ENCODE results near the gene PTPN4.
"Not testable (repeated sequence)": the region's sequence is repeated elsewhere in the genome, so short reads cannot be mapped to it uniquely, and the experiment has no call there.

PTPN4 gene

GRCh38 chr2:120020554-120020953, 260.8 kb downstream of the PTPN4 start:
- Histone ChIP-seq H3K9ac (ENCODE audit: low read length) (no peak overlapping the region), H3K27me3 (ENCODE audit: low read depth, low read length) (no peaks in the 10 kb centered on the region), H2AFZ (ENCODE audit: low read depth, low read length) (no peak overlapping the region), H4K20me1 (ENCODE audit: insufficient read depth, low read length) (peaks cover 57% of the 10 kb centered on the region), H3K27ac (ENCODE audit: low read length) (no peak overlapping the region), H3K4me3 (ENCODE audit: low read length) (no peak overlapping the region), H3K4me1 (ENCODE audit: low read length) (no peaks in the 10 kb centered on the region), H3K79me2 (ENCODE audit: low read length) (peaks cover 100% of the 10 kb centered on the region), H3K9me3 (ENCODE audit: insufficient read depth, low read length) (no peaks in the 10 kb centered on the region), H3K36me3 (replicated peaks; ENCODE audit: low read depth, low read length) (peaks cover 44% of the 10 kb centered on the region), H3K4me2 (ENCODE audit: low read length) (no peak overlapping the region)
- TF ChIP-seq EZH2phosphoT487 (IDR thresholded peaks at IDR 0.05; ENCODE audit: low read depth) (no peak), CTCF (IDR thresholded peaks at IDR 0.05; ENCODE audit: low read depth, low read length) (no peak)

GRCh38 chr2:120022505-120022904, 262.8 kb downstream of the PTPN4 start:
- H3K4me2 ChIP-seq (ENCODE audit: low read length): not testable (repeated sequence)
- peaks cover 100% of the 10 kb centered on the region for H3K79me2 ChIP-seq (ENCODE audit: low read length)
- peaks cover 65% of the 10 kb centered on the region for H4K20me1 ChIP-seq (ENCODE audit: insufficient read depth, low read length)

DNA sequence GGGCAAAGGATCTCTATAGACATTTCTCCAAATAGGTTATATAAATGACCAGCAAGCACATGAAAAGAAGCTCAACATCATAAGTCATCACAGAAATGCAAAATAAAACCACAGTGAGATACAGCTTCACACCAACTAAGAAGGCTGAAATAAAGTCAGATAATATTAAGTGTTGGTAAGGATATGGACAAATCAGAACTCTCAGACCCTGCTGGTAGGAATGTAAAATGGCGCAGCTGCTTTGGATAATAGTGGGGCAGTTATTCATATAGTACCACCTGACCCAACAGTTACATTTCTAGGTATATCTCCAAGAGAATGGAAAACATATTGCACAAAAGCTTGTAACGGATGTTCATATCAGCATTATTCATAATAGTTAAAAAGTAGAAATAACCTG, 267.2 kb downstream of the PTPN4 start:
- H3K27me3 ChIP-seq (ENCODE audit: low read depth, low read length): no peaks in the 10 kb centered on the region
- no peak overlapping the region for H3K9ac ChIP-seq (ENCODE audit: low read length)
- H3K36me3 ChIP-seq (replicated peaks; ENCODE audit: low read depth, low read length): peaks cover 43% of the 10 kb centered on the region
- H3K27ac ChIP-seq (ENCODE audit: low read length): no peak overlapping the region
- H3K9me3 ChIP-seq (ENCODE audit: insufficient read depth, low read length): no peaks in the 10 kb centered on the region
- H3K4me1 ChIP-seq (ENCODE audit: low read length): no peaks in the 10 kb centered on the region
- no peak overlapping the region for H3K4me3 ChIP-seq (ENCODE audit: low read length)
- no peak overlapping the region for H3K4me2 ChIP-seq (ENCODE audit: low read length)
- H2AFZ ChIP-seq (ENCODE audit: low read depth, low read length): no peak overlapping the region
- H3K79me2 ChIP-seq (ENCODE audit: low read length): peaks cover 100% of the 10 kb centered on the region
- TF ChIP-seq EZH2phosphoT487 (IDR thresholded peaks at IDR 0.05; ENCODE audit: low read depth) (no peak), CTCF (IDR thresholded peaks at IDR 0.05; ENCODE audit: low read depth, low read length) (no peak)
- peaks cover 69% of the 10 kb centered on the region for H4K20me1 ChIP-seq (ENCODE audit: insufficient read depth, low read length)

More at GRCh38 chr2:120022505-120022904, 262.8 kb downstream of the PTPN4 start:
- H3K36me3 ChIP-seq (replicated peaks; ENCODE audit: low read depth, low read length): peaks cover 53% of the 10 kb centered on the region
- not testable (repeated sequence) for H2AFZ ChIP-seq (ENCODE audit: low read depth, low read length); H3K4me1 ChIP-seq (ENCODE audit: low read length); H3K9ac ChIP-seq (ENCODE audit: low read length); H3K4me3 ChIP-seq (ENCODE audit: low read length); H3K27ac ChIP-seq (ENCODE audit: low read length); H3K27me3 ChIP-seq (ENCODE audit: low read depth, low read length); H3K9me3 ChIP-seq (ENCODE audit: insufficient read depth, low read length)

DNA sequence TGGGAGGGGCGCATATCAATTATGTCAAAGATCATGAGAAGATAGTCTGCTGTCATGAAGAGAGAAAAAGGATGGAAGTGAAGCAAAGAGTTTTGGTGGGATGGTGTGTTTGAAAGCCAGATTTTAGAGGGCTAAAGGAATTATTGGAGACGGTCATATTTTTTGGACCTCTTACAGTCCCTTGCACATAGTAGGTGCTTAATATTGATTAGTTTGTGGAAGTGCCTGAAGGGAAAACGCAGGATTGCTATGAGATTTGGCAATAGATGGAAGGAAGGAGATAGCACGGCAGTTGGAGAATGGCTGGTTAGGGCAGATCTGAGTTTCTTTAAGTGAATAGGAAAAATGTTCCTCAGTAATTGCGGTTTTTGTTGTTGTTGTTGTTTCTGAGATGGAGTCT, 269.1 kb downstream of the PTPN4 start:
- Histone ChIP-seq H2AFZ (ENCODE audit: low read depth, low read length) (no peak overlapping the region), H3K4me3 (ENCODE audit: low read length) (no peak overlapping the region), H3K36me3 (replicated peaks; ENCODE audit: low read depth, low read length) (peaks cover 46% of the 10 kb centered on the region), H3K27ac (ENCODE audit: low read length) (no peak overlapping the region), H3K27me3 (ENCODE audit: low read depth, low read length) (no peaks in the 10 kb centered on the region), H3K79me2 (ENCODE audit: low read length) (peaks cover 100% of the 10 kb centered on the region), H3K4me1 (ENCODE audit: low read length) (no peaks in the 10 kb centered on the region), H4K20me1 (ENCODE audit: insufficient read depth, low read length) (peaks cover 87% of the 10 kb centered on the region), H3K4me2 (ENCODE audit: low read length) (no peak overlapping the region), H3K9me3 (ENCODE audit: insufficient read depth, low read length) (no peaks in the 10 kb centered on the region), H3K9ac (ENCODE audit: low read length) (no peak overlapping the region)
- TF ChIP-seq EZH2phosphoT487 (IDR thresholded peaks at IDR 0.05; ENCODE audit: low read depth) (no peak), CTCF (IDR thresholded peaks at IDR 0.05; ENCODE audit: low read depth, low read length) (no peak)

All from OCI-LY3 (cell line).